Activated naive CD8-positive, alpha-beta T cell treated with anti-CD3 and anti-CD28 coated beads for 36 hours (primary cell): ENCODE measurements around the gene KRTAP9-8. TPM values are rescaled to one million over a fixed set of nuclear protein-coding genes. Genes with fewer than 3 reads are reported as not detected.
"Not testable (repeated sequence)": the region's sequence is repeated elsewhere in the genome, so short reads cannot be mapped to it uniquely, and the experiment has no call there.

Experiments used
- DNase-seq: peaks from one replicate; pipeline ENCODE4 v3.0.0; 2021
- H3K27ac Mint-ChIP-seq: one replicate; pipeline ENCODE4 v1.8.0; 2022; ENCODE audit warnings: mild to moderate bottlenecking, moderate library complexity, mixed read lengths
- H3K27me3 Mint-ChIP-seq: one replicate; pipeline ENCODE4 v1.8.0; 2022; ENCODE audit warnings: mild to moderate bottlenecking, mixed read lengths
- H3K36me3 Mint-ChIP-seq: one replicate; pipeline ENCODE4 v1.8.0; 2021; ENCODE audit warnings: mild to moderate bottlenecking, mixed read lengths
- H3K4me1 Mint-ChIP-seq: one replicate; pipeline ENCODE4 v1.8.0; 2021; ENCODE audit warnings: mixed read lengths
- H3K4me3 Mint-ChIP-seq: one replicate; pipeline ENCODE4 v1.8.0; 2022; ENCODE audit warnings: mild to moderate bottlenecking, moderate library complexity, mixed read lengths
- H3K9me3 Mint-ChIP-seq: one replicate; pipeline ENCODE4 v1.8.0; 2022; ENCODE audit warnings: mixed read lengths
- total RNA-seq, 2 experiments: library from RNA; stranded (reverse); gene quantifications; one replicate each; pipeline ENCODE4 v1.2.3, GENCODE V29; 2021

The KRTAP9-8 gene
- total RNA-seq, 2 experiments from 2014 or later: not detected

DNA sequence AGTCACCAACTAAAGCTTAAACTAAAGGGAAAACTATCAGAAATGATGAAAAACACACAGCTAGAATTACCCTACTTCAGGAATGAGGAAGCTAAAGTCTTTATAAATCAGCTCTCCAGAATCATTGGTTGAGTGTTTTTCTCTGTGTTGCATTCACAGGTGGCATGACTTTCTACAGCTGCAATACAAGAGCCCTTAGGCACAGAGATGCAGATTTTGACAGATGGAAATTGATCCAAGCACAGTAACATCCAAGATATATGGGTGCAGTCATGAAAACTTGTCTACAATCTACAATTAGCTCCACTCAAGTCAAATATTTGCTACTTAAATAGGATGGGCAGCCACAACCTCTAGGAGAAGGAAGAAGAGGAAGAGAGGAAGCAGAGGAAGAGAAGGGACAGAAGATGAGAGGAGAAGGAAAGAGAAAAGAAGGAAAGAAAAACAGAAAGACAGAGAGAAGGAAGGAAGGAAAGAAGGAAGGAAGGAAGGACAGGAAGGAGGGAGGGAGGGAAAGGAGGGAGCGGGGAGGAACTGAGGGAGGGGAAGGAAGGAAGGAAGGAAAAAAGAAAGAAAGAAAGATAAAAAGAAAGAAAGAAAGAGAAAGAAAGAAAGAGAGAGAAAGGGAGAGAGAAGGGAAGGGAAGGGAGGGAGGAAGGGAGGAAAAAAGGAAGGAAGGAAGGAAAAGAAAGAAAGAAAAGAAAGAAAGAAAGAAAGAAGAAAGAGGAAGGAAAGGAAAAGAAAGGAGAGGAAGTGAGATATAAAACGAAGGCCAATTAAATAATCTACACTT lies 9.4 kb downstream of the KRTAP9-8 start:
- H3K27me3 Mint-ChIP-seq, H3K27ac Mint-ChIP-seq, H3K36me3 Mint-ChIP-seq, DNase-seq, H3K4me1 Mint-ChIP-seq, H3K4me3 Mint-ChIP-seq, H3K9me3 Mint-ChIP-seq: not testable (repeated sequence)

DNA sequence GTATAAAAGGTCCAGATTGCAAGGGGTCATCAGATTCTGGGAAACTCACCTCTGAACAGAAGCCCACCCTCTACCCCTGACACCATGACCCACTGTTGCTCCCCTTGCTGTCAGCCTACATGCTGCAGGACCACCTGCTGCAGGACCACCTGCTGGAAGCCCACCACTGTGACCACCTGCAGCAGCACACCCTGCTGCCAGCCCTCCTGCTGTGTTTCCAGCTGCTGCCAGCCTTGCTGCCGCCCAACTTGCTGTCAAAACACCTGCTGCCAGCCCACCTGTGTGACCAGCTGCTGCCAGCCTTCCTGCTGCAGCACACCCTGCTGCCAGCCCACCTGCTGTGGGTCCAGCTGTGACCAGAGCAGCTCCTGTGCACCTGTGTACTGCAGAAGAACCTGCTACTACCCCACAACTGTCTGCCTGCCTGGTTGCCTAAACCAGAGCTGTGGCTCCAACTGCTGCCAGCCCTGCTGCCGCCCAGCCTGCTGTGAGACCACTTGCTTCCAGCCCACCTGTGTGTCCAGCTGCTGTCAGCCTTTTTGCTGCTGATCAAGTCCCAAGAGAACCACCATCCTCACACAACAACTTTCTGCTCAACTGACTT lies 11.9 kb downstream of the KRTAP9-8 start, which contains the start of gene KRTAP9-4:
TSS of gene KRTAP9-4 (plus strand) at position 51 of the 604 bp plus-strand sequence. CDS start at position 85, 34 bp downstream.
- H3K9me3 Mint-ChIP-seq, H3K36me3 Mint-ChIP-seq, H3K27me3 Mint-ChIP-seq, DNase-seq, H3K4me3 Mint-ChIP-seq, H3K27ac Mint-ChIP-seq, H3K4me1 Mint-ChIP-seq: not testable (repeated sequence)

DNA sequence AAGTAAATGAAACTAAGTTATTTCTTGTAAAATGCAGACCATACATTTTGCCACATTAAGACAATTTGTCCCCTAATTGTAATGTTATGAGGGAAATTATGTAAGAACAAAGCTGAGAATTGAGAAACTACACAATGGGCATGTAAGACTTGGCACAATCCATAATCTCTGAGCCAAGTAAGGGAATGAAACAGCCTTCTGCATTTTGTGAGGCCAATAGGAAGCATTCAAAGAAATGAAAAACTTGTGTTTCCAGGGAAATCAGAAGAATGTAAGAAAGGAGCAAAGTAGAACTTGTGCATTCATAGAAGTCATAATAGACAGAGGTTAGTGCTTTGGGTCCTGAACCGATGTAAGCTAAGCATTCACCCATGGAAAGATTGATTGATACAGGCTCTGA lies 13.5 kb downstream of the KRTAP9-8 start:
- peaks cover 1% of the 10 kb centered on the region for H3K4me1 Mint-ChIP-seq
- no peak overlapping the region for H3K27ac Mint-ChIP-seq
- no peak overlapping the region for H3K4me3 Mint-ChIP-seq
- H3K9me3 Mint-ChIP-seq: no peaks in the 10 kb centered on the region
- no peak for DNase-seq
- H3K36me3 Mint-ChIP-seq: no peaks in the 10 kb centered on the region
- H3K27me3 Mint-ChIP-seq: no peaks in the 10 kb centered on the region

DNA sequence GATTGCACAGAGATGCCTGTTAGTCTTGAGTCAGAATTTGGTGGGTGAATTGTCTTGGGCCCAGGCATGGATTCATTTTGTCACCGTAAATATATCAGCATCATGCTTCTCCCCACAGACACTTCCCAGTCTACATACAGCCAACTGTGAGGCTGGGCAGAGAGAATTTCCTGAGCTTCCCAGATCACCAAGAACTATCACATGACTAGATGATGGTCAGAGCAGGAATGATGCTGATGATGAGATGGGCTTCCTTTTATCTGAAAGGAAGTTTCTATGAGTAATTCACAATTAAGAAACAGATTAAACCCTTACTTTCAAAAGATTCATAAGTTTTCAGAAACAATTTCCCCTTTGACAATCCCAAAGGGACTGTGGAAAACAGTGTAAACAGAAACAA lies 17.1 kb downstream of the KRTAP9-8 start:
- Mint-ChIP-seq H3K27me3 (no peaks in the 10 kb centered on the region), H3K27ac (no peak overlapping the region), H3K4me1 (peaks cover 1% of the 10 kb centered on the region), H3K36me3 (no peaks in the 10 kb centered on the region), H3K4me3 (no peak overlapping the region), H3K9me3 (no peaks in the 10 kb centered on the region)
- DNase-seq: no peak

DNA sequence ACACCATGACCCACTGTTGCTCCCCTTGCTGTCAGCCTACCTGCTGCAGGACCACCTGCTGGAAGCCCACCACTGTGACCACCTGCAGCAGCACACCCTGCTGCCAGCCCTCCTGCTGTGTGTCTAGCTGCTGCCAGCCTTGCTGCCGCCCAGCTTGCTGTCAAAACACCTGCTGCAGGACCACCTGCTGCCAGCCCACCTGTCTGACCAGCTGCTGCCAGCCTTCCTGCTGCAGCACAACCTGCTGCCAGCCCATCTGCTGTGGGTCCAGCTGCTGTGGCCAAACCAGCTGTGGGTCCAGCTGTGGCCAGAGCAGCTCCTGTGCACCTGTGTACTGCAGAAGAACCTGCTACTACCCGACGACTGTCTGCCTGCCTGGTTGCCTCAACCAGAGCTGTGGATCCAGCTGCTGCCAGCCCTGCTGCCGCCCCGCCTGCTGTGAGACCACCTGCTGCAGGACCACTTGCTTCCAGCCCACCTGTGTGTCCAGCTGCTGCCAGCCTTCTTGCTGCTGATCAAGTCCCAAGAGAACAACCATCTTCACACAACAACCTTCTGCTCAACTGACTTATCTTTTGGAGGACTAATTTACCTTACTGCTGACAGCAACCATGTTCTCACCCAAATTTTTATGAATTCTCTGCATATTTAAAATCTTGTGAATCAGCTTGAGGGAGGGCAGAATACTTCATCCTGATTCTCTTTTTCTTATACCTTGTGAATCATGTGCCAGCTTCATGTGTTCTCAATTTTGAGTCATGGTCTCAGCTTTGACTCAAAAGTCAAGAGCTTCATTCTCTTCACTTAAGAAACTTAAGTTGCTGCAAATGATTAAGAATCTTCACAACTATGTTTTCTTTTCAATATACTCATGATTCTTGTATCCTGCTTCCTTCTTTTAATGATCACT lies 17.8 kb downstream of the KRTAP9-8 start, which contains the start of gene KRTAP9-9:
TSS of gene KRTAP9-9 (plus strand) at position 4 of the 910 bp plus-strand sequence.
- H3K27me3 Mint-ChIP-seq, H3K27ac Mint-ChIP-seq: not testable (repeated sequence)

DNA sequence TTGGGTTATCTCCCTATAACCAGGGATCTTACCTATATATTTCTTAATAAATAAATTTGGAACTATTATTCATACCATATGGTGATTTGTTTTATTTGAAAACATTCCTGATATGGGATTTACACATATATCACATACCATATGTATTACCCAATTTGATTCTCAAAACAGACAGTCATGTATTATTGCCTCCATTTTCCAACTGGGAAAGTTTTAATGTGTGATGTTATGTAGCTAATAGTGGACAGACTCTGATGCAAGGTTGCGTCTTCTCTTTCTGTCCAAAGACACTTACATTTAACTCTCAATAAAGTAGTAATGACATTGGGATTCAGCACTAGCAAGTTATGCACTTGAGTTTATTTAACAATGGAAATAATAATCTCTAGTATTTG lies 18.5 kb downstream of the KRTAP9-8 start:
- H3K36me3 Mint-ChIP-seq: no peaks in the 10 kb centered on the region
- DNase-seq: no peak
- H3K9me3 Mint-ChIP-seq: no peaks in the 10 kb centered on the region
- peaks cover 12% of the 10 kb centered on the region for H3K4me1 Mint-ChIP-seq
- no peak overlapping the region for H3K27ac Mint-ChIP-seq
- H3K4me3 Mint-ChIP-seq: no peak overlapping the region
- H3K27me3 Mint-ChIP-seq: no peaks in the 10 kb centered on the region

More for the DNA sequence above, 17.8 kb downstream of the KRTAP9-8 start, which contains the start of gene KRTAP9-9:
- not testable (repeated sequence) for DNase-seq, H3K36me3 Mint-ChIP-seq, H3K4me1 Mint-ChIP-seq, H3K9me3 Mint-ChIP-seq, H3K4me3 Mint-ChIP-seq

DNA sequence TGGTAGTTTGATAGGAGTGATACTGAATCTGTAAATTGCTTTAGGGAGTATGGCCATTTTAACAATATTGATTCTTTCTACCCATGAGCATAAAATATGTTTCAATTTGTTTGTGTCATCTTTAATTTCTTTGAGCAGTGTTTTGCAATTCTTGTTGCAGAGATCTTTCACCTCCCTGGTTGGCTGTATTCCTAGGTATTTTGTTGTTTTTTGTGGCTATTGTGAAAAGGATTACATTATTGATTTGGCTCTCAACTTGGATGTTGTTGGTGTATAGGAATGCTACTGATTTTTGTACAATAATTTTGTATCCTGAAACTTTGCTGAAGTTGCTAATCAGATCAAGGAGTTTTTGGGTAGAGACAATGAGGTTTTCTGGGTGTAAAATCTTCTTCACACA lies 20.6 kb downstream of the KRTAP9-8 start:
- Mint-ChIP-seq H3K9me3 (no peaks in the 10 kb centered on the region), H3K4me1 (peaks cover 11% of the 10 kb centered on the region), H3K27ac (no peak overlapping the region), H3K4me3 (no peak overlapping the region), H3K36me3 (no peaks in the 10 kb centered on the region), H3K27me3 (no peaks in the 10 kb centered on the region)
- DNase-seq: no peak

DNA sequence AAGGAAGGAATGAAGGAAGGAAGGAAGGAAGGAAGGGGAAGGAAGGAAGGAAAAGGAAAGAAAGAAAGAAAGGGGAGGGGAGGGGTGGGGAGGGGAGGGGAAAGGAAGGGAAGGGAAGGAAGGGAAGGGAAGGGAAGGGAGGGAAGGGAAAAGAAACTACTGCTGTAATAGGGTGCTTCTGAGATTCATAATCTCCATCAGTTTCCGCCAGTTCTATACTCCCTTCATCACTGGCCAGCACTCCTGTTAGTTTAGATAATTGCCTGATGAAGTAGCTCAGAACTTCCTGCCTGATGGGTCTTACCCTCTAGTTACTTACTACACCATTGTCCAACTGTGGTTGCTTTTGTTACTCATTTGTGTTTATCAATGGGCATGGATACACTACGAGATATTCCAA lies 25.4 kb downstream of the KRTAP9-8 start:
- no peaks in the 10 kb centered on the region for H3K36me3 Mint-ChIP-seq
- no peak overlapping the region for H3K4me3 Mint-ChIP-seq
- no peaks in the 10 kb centered on the region for H3K9me3 Mint-ChIP-seq
- no peak for DNase-seq
- no peak overlapping the region for H3K27ac Mint-ChIP-seq
- no peaks in the 10 kb centered on the region for H3K27me3 Mint-ChIP-seq
- H3K4me1 Mint-ChIP-seq: peaks cover 17% of the 10 kb centered on the region

DNA sequence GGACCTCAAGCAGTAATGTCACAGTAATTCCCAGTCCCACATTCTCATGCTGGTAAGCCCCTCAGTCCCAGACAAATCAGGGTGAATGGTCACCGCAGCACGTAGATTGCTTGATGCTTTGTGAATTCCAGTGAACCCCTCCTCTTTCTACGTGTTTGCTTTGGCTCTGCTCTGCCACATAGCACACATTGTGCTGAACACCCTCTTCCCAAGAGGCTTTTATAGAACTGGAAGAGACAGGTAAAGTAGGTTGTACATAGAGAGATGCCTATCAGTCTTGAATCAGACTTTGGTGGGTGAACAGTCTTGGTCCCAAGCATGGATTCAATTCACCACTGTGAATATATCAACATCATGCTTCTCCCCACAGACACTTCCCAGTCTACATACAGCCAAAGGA lies 26.8 kb downstream of the KRTAP9-8 start:
- Mint-ChIP-seq H3K36me3 (no peaks in the 10 kb centered on the region), H3K27me3 (no peaks in the 10 kb centered on the region), H3K9me3 (no peaks in the 10 kb centered on the region), H3K4me1 (peaks cover 17% of the 10 kb centered on the region), H3K4me3 (no peak overlapping the region), H3K27ac (no peak overlapping the region)
- DNase-seq: no peak

DNA sequence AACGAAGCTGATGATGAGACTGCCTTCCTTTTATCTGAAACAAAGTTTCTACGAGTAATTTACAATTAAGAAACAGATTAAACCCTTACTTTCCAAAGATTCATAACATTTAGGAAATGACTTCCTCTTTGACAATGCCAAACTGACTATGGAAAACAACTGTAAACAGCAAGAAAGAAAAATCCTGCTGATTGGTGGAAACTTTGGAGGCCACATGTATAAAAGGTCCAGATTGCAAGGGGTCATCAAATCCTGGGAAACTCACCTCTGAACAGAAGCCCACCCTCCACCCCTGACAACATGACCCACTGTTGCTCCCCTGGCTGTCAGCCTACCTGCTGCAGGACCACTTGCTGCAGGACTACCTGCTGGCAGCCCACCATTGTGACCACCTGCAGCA lies 27.3 kb downstream of the KRTAP9-8 start, which contains the start of gene KRTAP9-6:
TSS of gene KRTAP9-6 (plus strand) at position 301 of the 400 bp plus-strand sequence. CDS start at position 301, 0 bp downstream.
- no peak for DNase-seq
- Mint-ChIP-seq H3K27ac (no peak within 1 kb of the TSS), H3K9me3 (no peaks in the 10 kb centered on the region), H3K36me3 (no peaks in the 10 kb centered on the region), H3K4me1 (peaks cover 16% of the 10 kb centered on the region), H3K27me3 (no peaks in the 10 kb centered on the region), H3K4me3 (no peak within 1 kb of the TSS)

DNA sequence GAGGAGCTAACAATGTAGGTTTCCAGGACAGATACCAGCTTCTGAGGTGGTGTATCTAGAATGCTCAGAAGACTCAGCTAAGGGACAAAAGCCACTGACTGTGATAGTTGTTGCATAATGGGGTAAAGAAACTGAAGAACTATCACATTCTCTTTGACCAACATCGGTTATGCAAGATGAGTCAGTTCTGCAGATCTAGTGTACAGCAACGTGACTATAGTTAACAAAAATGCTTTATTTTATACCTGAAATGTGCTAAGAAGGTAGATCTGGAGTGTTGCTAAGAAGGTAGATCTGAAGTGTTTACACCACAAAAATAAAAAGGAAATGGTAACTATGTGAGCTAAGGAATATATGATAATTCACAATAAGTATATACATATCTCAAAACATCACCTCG lies 29.9 kb downstream of the KRTAP9-8 start:
- H3K9me3 Mint-ChIP-seq: no peaks in the 10 kb centered on the region
- peaks cover 6% of the 10 kb centered on the region for H3K4me1 Mint-ChIP-seq
- H3K4me3 Mint-ChIP-seq: no peak overlapping the region
- no peaks in the 10 kb centered on the region for H3K27me3 Mint-ChIP-seq
- no peak for DNase-seq
- H3K36me3 Mint-ChIP-seq: no peaks in the 10 kb centered on the region
- H3K27ac Mint-ChIP-seq: no peak overlapping the region

DNA sequence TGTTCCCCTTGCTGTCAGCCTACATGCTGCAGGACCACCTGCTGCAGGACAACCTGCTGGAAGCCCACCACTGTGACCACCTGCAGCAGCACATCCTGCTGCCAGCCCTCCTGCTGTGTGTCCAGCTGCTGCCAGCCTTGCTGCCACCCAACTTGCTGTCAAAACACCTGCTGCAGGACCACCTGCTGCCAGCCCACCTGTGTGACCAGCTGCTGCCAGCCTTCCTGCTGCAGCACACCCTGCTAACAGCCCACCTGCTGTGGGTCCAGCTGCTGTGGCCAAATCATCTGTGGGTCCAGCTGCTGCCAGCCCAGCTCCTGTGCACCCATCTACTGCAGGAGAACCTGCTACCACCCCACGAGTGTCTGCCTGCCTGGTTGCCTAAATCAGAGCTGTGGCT lies 33.5 kb downstream of the KRTAP9-8 start:
- not testable (repeated sequence) for DNase-seq, H3K9me3 Mint-ChIP-seq, H3K27ac Mint-ChIP-seq, H3K36me3 Mint-ChIP-seq, H3K4me3 Mint-ChIP-seq, H3K4me1 Mint-ChIP-seq, H3K27me3 Mint-ChIP-seq

DNA sequence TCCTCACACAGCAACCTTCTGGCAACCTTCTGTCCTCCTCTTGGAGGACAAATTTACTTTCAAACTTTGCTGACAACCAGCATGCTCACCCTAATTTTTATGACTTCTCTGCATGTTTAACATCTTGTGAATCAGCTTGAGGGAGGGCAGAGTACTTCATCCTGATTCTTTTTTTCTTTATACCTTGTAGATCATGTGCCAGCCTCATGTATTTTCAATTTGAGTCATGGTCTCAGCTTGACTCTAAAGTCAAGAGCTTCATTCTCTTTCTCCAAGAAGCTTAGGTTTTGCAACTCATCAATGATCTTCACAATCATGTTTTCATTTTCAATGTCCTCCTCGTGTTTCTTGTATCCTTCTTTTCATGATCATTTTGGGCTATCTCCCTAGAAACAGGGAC lies 34.1 kb downstream of the KRTAP9-8 start:
- no peak overlapping the region for H3K4me3 Mint-ChIP-seq
- no peaks in the 10 kb centered on the region for H3K36me3 Mint-ChIP-seq
- H3K27me3 Mint-ChIP-seq: peaks cover 6% of the 10 kb centered on the region
- DNase-seq: no peak
- H3K9me3 Mint-ChIP-seq: no peaks in the 10 kb centered on the region
- no peak overlapping the region for H3K27ac Mint-ChIP-seq
- no peaks in the 10 kb centered on the region for H3K4me1 Mint-ChIP-seq

DNA sequence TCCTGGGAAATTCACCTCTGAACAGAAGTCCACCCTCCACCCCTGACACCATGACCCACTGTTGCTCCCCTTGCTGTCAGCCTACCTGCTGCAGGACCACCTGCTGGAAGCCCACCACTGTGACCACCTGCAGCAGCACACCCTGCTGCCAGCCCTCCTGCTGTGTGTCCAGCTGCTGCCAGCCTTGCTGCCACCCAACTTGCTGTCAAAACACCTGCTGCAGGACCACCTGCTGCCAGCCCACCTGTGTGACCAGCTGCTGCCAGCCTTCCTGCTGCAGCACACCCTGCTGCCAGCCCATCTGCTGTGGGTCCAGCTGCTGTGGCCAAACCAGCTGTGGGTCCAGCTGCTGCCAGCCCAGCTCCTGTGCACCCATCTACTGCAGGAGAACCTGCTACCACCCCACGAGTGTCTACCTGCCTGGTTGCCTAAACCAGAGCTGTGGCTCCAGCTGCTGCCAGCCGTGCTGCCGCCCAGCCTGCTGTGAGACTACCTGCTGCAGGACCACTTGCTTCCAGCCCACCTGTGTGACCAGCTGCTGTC lies 37.9 kb downstream of the KRTAP9-8 start, which contains the start of gene KRTAP9-7:
TSS of gene KRTAP9-7 (plus strand) at position 51 of the 543 bp plus-strand sequence. CDS start at position 51, 0 bp downstream.
- H3K4me3 Mint-ChIP-seq, H3K9me3 Mint-ChIP-seq, H3K27ac Mint-ChIP-seq: not testable (repeated sequence)

More for the DNA sequence above, 37.9 kb downstream of the KRTAP9-8 start, which contains the start of gene KRTAP9-7:
- not testable (repeated sequence) for H3K27me3 Mint-ChIP-seq, DNase-seq, H3K4me1 Mint-ChIP-seq, H3K36me3 Mint-ChIP-seq
